Panc1 (cell line): Measurements from ENCODE around the gene ZNF79. TPM values are rescaled to one million over a fixed set of nuclear protein-coding genes. Genes with fewer than 3 reads are reported as not detected.

ENCODE experiments used
- ATAC-seq: fragments of 200-7000 bp; cut with Tn5 transposase; 2 replicates; pipeline ENCODE4 v1.9.1; 2020; ENCODE audit warnings: mild to moderate bottlenecking, moderate library complexity
- BruUV-seq: library from RNA; stranded (reverse); fragments of 400-500 nt; replicated peaks from 2 replicates; lab custom pipeline; 2021; lab: Mats Ljungman, UMichigan
- CTCF ChIA-PET: fragments of 300-600 bp; sonication (Branson Sonifier 250); formaldehyde crosslinking; loops from one replicate; lab custom pipeline; 2022; ENCODE audit warnings: antibody characterized with exemption; lab: Charles Lee
- POLR2A ChIA-PET: fragments of 300-600 bp; sonication (Branson Sonifier 250); formaldehyde crosslinking; loops from one replicate; lab custom pipeline; 2022; ENCODE audit warnings: antibody characterized with exemption; lab: Charles Lee
- DNase-seq: peaks from one replicate; pipeline ENCODE4 v3.0.0-alpha.2; 2010; ENCODE audit warnings: low read depth, low spot score
- H3K27ac ChIP-seq: 2 replicates; pipeline ENCODE4 v1.5.1; 2011; ENCODE audit warnings: mild to moderate bottlenecking, low read length, inconsistent platforms
- H3K27me3 ChIP-seq: fragments of 200-500 bp; sonication (Bioruptor generic); 2 replicates; pipeline ENCODE4 v1.6.0; 2014; ENCODE audit warnings: low read length, inconsistent platforms; ENCODE audit not compliant: control insufficient read depth, insufficient read depth
- H3K36me3 ChIP-seq: fragments of 200-500 bp; sonication (Bioruptor generic); 2 replicates; pipeline ENCODE4 v1.5.1; 2014; ENCODE audit warnings: inconsistent platforms, mild to moderate bottlenecking, low read length, moderate library complexity; ENCODE audit not compliant: control insufficient read depth, insufficient read depth
- H3K4me1 ChIP-seq: 2 replicates; pipeline ENCODE4 v1.5.1; 2011; ENCODE audit warnings: inconsistent platforms, mild to moderate bottlenecking, low read length, moderate library complexity; ENCODE audit not compliant: control insufficient read depth, insufficient read depth
- H3K4me3 ChIP-seq, 2 experiments: 2 replicates each; pipeline ENCODE4 v1.5.1; 2011 to 2012; ENCODE audit warnings: low read depth in 2 of 2, low read length in 2 of 2, mild to moderate bottlenecking in 2 of 2, inconsistent platforms in 1 of 2, moderate library complexity in 1 of 2
- H3K9me3 ChIP-seq: fragments of 200-500 bp; sonication (Bioruptor generic); 2 replicates; pipeline ENCODE4 v1.5.1; 2014; ENCODE audit warnings: low read depth, mild to moderate bottlenecking, inconsistent platforms, low read length, moderate library complexity; ENCODE audit not compliant: control insufficient read depth, insufficient read depth
- POLR2AphosphoS5 ChIP-seq: IDR thresholded peaks from 2 replicates; pipeline ENCODE4 v1.6.1; 2012; ENCODE audit warnings: mild to moderate bottlenecking, low read depth, low read length, moderate library complexity
- SIN3A ChIP-seq: IDR thresholded peaks from 2 replicates; pipeline ENCODE4 v1.6.1; 2012; ENCODE audit warnings: low read depth, mild to moderate bottlenecking, low read length, moderate library complexity, borderline replicate concordance; ENCODE audit not compliant: insufficient read depth
- TCF7L2 ChIP-seq: IDR thresholded peaks from 2 replicates; pipeline ENCODE4 v1.6.1; 2011; ENCODE audit warnings: mild to moderate bottlenecking, low read depth, low read length, inconsistent platforms
- in situ Hi-C: cut with HindIII; loops from 2 replicates; pipeline ENCODE4 v1.10.0; 2016; ENCODE audit warnings: low sequenced_read_pairs, low pct_unique_long_range_greater_than_20kb
- intact Hi-C: fragments of 100-400 bp; cut with micrococcal nuclease; formaldehyde crosslinking; loops from one replicate; pipeline ENCODE4 v1.10.0; 2022; ENCODE audit not compliant: unreplicated experiment
- total RNA-seq: library from RNA; stranded (reverse); gene quantifications from one replicate; pipeline ENCODE4 v1.2.1, GENCODE V29; 2021; ENCODE audit not compliant: unreplicated experiment
- TF ChIP-seq, protein P1 (sequence below): fragments of 450-650 bp; IDR thresholded peaks from 2 replicates; pipeline ENCODE4 v1.5.1; 2017; ENCODE audit warnings: mild to moderate bottlenecking
- TF ChIP-seq, protein P2 (sequence below), 2 experiments: IDR thresholded peaks; 2 replicates each; pipeline ENCODE4 v1.6.1; 2011 to 2012; ENCODE audit warnings: low read depth in 2 of 2, control low read depth in 1 of 2, low read length in 1 of 2, mild to moderate bottlenecking in 1 of 2, moderate library complexity in 1 of 2; ENCODE audit not compliant: insufficient read depth in 1 of 2

ZNF79 gene
- total RNA-seq, 1 experiment from 2014 or later, result 5.4 TPM

DNA sequence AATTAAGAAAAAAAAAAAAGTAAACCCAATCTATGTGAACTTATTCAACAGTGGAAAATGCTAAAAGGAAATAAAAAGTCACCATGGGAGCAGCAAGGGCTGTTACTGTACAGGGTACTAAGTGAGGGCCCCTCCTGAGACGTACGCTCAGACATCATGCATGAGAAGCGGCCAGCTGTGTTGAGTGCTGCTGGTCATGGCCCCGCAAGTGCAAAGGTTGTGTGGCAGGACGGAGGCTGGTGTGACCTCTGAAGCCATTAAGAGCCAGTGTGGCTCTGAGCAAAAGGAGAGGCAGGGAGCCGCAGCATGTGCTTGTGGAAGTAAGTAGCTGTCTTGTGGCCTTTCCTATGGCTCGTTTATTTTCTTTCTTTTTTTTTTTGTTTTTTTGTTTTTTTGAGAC, 3.1 kb upstream of the ZNF79 start:
- intact Hi-C loops, result no loop called here
- ChIA-PET CTCF (interaction anchor here (0.7 kb wide), 1 partner anchor 715 kb away, joined by 3 read pairs; no protein-coding TSS in a partner anchor), POLR2A (no interaction called here)
- no TSS peak for BruUV-seq
- no peaks in the 10 kb centered on the region for H3K27me3 ChIP-seq
- H3K4me3 ChIP-seq, result no peak overlapping the region
- peaks cover 17% of the 10 kb centered on the region for H3K4me1 ChIP-seq
- DNase-seq (no peak), ATAC-seq (no peak)
- TF ChIP-seq, protein P1, sequence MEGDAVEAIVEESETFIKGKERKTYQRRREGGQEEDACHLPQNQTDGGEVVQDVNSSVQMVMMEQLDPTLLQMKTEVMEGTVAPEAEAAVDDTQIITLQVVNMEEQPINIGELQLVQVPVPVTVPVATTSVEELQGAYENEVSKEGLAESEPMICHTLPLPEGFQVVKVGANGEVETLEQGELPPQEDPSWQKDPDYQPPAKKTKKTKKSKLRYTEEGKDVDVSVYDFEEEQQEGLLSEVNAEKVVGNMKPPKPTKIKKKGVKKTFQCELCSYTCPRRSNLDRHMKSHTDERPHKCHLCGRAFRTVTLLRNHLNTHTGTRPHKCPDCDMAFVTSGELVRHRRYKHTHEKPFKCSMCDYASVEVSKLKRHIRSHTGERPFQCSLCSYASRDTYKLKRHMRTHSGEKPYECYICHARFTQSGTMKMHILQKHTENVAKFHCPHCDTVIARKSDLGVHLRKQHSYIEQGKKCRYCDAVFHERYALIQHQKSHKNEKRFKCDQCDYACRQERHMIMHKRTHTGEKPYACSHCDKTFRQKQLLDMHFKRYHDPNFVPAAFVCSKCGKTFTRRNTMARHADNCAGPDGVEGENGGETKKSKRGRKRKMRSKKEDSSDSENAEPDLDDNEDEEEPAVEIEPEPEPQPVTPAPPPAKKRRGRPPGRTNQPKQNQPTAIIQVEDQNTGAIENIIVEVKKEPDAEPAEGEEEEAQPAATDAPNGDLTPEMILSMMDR, result no peak
- TF ChIP-seq SIN3A (no peak), TCF7L2 (no peak), POLR2AphosphoS5 (no peak)
- TF ChIP-seq, protein P2, sequence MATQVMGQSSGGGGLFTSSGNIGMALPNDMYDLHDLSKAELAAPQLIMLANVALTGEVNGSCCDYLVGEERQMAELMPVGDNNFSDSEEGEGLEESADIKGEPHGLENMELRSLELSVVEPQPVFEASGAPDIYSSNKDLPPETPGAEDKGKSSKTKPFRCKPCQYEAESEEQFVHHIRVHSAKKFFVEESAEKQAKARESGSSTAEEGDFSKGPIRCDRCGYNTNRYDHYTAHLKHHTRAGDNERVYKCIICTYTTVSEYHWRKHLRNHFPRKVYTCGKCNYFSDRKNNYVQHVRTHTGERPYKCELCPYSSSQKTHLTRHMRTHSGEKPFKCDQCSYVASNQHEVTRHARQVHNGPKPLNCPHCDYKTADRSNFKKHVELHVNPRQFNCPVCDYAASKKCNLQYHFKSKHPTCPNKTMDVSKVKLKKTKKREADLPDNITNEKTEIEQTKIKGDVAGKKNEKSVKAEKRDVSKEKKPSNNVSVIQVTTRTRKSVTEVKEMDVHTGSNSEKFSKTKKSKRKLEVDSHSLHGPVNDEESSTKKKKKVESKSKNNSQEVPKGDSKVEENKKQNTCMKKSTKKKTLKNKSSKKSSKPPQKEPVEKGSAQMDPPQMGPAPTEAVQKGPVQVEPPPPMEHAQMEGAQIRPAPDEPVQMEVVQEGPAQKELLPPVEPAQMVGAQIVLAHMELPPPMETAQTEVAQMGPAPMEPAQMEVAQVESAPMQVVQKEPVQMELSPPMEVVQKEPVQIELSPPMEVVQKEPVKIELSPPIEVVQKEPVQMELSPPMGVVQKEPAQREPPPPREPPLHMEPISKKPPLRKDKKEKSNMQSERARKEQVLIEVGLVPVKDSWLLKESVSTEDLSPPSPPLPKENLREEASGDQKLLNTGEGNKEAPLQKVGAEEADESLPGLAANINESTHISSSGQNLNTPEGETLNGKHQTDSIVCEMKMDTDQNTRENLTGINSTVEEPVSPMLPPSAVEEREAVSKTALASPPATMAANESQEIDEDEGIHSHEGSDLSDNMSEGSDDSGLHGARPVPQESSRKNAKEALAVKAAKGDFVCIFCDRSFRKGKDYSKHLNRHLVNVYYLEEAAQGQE (IDR thresholded peaks at IDR 0.05; ENCODE audit: insufficient read depth in 1 of 2, low read depth in 2 of 2, low read length in 1 of 2), result no peak
- H3K36me3 ChIP-seq, result no peaks in the 10 kb centered on the region; the same call in 1 of the 2 replicates
- no peak overlapping the region for H3K27ac ChIP-seq
- in situ Hi-C loops, result no loop called here
- no peaks in the 10 kb centered on the region for H3K9me3 ChIP-seq

DNA sequence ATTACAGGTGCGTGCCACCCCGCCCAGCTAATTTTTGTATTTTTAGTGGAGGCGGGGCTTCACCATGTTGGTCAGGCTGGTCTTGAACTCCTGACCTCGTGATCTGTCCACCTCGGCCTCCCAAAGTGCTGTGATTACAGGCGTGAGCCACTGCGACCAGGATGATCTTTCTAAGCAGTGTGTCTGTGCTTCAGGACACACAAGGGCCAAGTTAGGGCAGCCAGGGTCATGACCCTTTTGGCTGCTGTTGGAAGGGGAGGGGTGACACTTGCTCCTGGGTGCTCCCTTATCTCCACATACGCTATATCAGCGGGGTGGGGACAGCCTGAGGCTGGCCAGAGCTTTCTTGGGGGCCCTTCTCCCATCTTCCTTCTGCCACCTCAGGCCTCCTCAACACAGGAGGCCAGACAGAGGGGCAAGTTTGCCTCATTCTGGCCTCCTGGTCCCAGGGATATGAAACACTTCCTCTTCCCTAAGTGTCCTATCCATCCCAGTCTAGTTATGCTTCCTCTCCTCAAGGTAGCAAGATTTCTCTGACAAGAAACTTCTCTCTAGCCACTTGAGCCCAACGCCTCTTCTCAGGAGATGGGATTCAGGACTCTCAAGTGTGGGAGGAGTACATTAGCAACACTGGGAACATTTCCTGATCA, 1.9 kb upstream of the ZNF79 start:
- TF ChIP-seq TCF7L2, result no peak
- TF ChIP-seq, protein P1, result no peak
- POLR2A ChIA-PET, result no interaction called here
- no peak for DNase-seq
- in situ Hi-C loops, result no loop called here
- intact Hi-C loops, result no loop called here
- H3K4me3 ChIP-seq, result peak overlapping the region; percentile 90 to 96
- no TSS peak for BruUV-seq
- no peak for ATAC-seq
- no peak overlapping the region for H3K27ac ChIP-seq
- peaks cover 11% of the 10 kb centered on the region; the same call in 1 of the 2 replicates for H3K4me1 ChIP-seq
- no peaks in the 10 kb centered on the region for H3K27me3 ChIP-seq
- CTCF ChIA-PET, result no interaction called here
- H3K36me3 ChIP-seq, result no peaks in the 10 kb centered on the region; the same call in 1 of the 2 replicates
- H3K9me3 ChIP-seq, result no peaks in the 10 kb centered on the region
